NOMO-1 treated with dmso at 0.1 percent for 144 hours (cell line): Measurements from ENCODE around the gene ALKBH3.

Source experiments
- DNase-seq: peaks from one replicate; lab custom pipeline; 2025; ENCODE audit not compliant: unreplicated experiment; lab: John Stamatoyannopoulos, UW

Gene ALKBH3

GRCh38 chr11:43892851-43893250 is 12.2 kb downstream of the ALKBH3 start:
- no peak for DNase-seq

- no peak for DNase-seq
These were observed 13.9 kb downstream of the ALKBH3 start for GRCh38 chr11:43894546-43894945.

- no peak for DNase-seq
These were observed 15.0 kb downstream of the ALKBH3 start for GRCh38 chr11:43895601-43896000.

- DNase-seq = no peak
These were observed 17.9 kb downstream of the ALKBH3 start for GRCh38 chr11:43898574-43898973.

- no peak for DNase-seq
These were observed 18.5 kb downstream of the ALKBH3 start for GRCh38 chr11:43899094-43899493.

- DNase-seq = no peak
These were observed 20.9 kb downstream of the ALKBH3 start for GRCh38 chr11:43901551-43901950.

- DNase-seq = no peak
These were observed 22.4 kb downstream of the ALKBH3 start for GRCh38 chr11:43903078-43903477.

- DNase-seq = no peak
These were observed 23.3 kb downstream of the ALKBH3 start for GRCh38 chr11:43903969-43904368.

GRCh38 chr11:43904742-43905535 is 24.3 kb downstream of the ALKBH3 start:
- DNase-seq = no peak

- DNase-seq = no peak
These were observed 25.2 kb downstream of the ALKBH3 start for GRCh38 chr11:43905813-43906241.

- DNase-seq = no peak
These were observed 26.7 kb downstream of the ALKBH3 start for GRCh38 chr11:43907028-43907975.

GRCh38 chr11:43908191-43908590 is 27.6 kb downstream of the ALKBH3 start:
- DNase-seq = no peak

GRCh38 chr11:43908683-43909082 is 28.1 kb downstream of the ALKBH3 start:
- no peak for DNase-seq

GRCh38 chr11:43913829-43914380 is 33.3 kb downstream of the ALKBH3 start:
- no peak for DNase-seq

- DNase-seq = no peak
These were observed 33.8 kb downstream of the ALKBH3 start for GRCh38 chr11:43914466-43914865.

GRCh38 chr11:43916621-43917020 is 36.0 kb downstream of the ALKBH3 start:
- no peak for DNase-seq

- no peak for DNase-seq
These were observed 37.2 kb downstream of the ALKBH3 start for GRCh38 chr11:43917851-43918250.

- no peak for DNase-seq
These were observed 38.0 kb downstream of the ALKBH3 start for GRCh38 chr11:43918662-43919061.

GRCh38 chr11:43919852-43920597 is 39.4 kb downstream of the ALKBH3 start:
- DNase-seq = no peak

- no peak for DNase-seq
These were observed 40.2 kb downstream of the ALKBH3 start for GRCh38 chr11:43920598-43921419.
